Motor neuron (in vitro differentiated cells): ENCODE results near the gene CPTP. TPM values are rescaled to one million over a fixed set of nuclear protein-coding genes. Genes with fewer than 3 reads are reported as not detected.

Experiments used
- ATAC-seq, 8 experiments: fragments of 200-7000 bp; cut with Tn5 transposase; replicated peaks in 6 of 8; 2 replicates each; pipeline ENCODE4 v1.8.0; 2021; ENCODE audit warnings: mild to moderate bottlenecking in 8 of 8, moderate library complexity in 8 of 8
- H3K27ac ChIP-seq, 2 donors: fragments of 250-450 bp; sonication (Bioruptor Pico); 2 replicates each; pipeline ENCODE4 v1.9.0; 2021; ENCODE audit warnings: antibody characterized with exemption in 2 of 2, mild to moderate bottlenecking in 2 of 2, moderate library complexity in 1 of 2
- H3K4me1 ChIP-seq, 2 donors: fragments of 250-450 bp; sonication (Bioruptor Pico); replicated peaks in 1 of 2; 2 replicates each; pipeline ENCODE4 v1.6.1; 2021; ENCODE audit warnings: antibody characterized with exemption in 2 of 2, mild to moderate bottlenecking in 2 of 2, moderate library complexity in 1 of 2
- H3K4me3 ChIP-seq, 5 donors: fragments of 250-450 bp; sonication (Bioruptor Pico); 2 replicates each; pipeline ENCODE4 v1.9.0; 2021; ENCODE audit warnings: antibody characterized with exemption in 5 of 5, mild to moderate bottlenecking in 5 of 5, moderate library complexity in 4 of 5
- WGBS, 10 experiments: fragments of 450-650 bp; shearing (Covaris generic); methylation state at CpG; one replicate each; pipeline ENCODE4 v1.0.0; 2022; 5-methylcytosine and 5-hydroxymethylcytosine counted together
- in situ Hi-C, 9 experiments: fragments of 400-800 bp; cut with MboI; loops; one replicate each; pipeline ENCODE4 v1.15.0; 2021; ENCODE audit warnings: low sequenced_read_pairs in 9 of 9, low pct_unique_long_range_greater_than_20kb in 2 of 9; ENCODE audit not compliant: unreplicated experiment in 9 of 9
- total RNA-seq, 8 experiments: library from RNA; unstranded; fragments of 300-600 nt; gene quantifications; 2 replicates each; pipeline versions ENCODE4 v1.2.3 to v1.2.4, GENCODE V29; 2022

The CPTP gene
- total RNA-seq, 8 experiments from 2014 or later: 11.2 to 22.4 (median 13.4) TPM

DNA sequence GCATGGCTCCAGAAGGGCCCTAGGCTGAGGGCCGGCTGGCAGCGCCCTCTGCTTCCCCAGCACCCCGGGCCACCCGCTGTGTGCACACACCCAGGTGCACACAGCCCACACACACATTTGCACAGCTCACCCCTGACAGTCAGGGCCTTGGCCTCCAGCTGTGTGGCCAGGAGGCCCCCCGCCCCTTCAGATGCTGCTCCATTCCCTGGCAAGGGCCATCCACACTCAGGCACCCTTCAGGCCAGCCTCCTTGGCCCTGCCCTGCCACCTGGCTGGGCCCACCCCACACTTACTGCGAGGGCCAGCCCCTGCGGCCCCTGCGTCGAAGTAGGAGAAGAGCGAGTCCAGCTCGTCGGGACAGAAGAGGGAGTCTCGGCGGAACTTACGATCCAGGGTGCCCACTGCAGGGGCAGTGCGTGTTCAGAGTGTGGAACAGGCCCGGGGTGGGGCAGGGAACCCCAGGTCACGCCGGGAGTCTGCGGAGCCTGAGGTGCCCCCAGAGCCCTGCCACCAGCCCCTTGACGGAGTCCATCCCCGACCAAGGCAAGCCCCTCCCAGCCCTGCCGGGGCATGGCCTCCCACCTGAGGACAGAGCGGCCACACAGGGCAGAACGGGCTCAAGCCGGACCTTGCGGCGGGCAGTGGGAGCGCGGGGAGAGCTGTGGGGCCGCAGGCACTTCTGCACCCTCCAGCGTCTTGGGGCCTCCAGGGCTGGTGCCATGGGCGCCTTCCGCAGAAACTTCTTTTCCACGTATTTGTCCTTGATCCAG is 29.3 kb upstream of the CPTP start:
- in situ Hi-C loops: no loop called here

GRCh38 chr1:1296070-1297061 is 28.2 kb upstream of the CPTP start:
- H3K4me1 ChIP-seq: peaks cover 19 to 24% of the 10 kb centered on the region in 2 donors
- no peak for ATAC-seq
- in situ Hi-C loops: no loop called here
- 87 to 100% (median 98%) methylated on average over 7 to 14 of the region's 62 CpGs; no CpG with 5 or more reads in 6 of the 10 experiments for WGBS, 10 experiments
- no peak overlapping the region for H3K27ac ChIP-seq
- H3K4me3 ChIP-seq: no peak overlapping the region

More for the DNA sequence above, 29.3 kb upstream of the CPTP start:
- WGBS, 10 experiments: 80 to 100% (median 95%) methylated on average over 1 to 18 of the region's 35 CpGs; no CpG with 5 or more reads in 4 of the 10 experiments
- no peak for ATAC-seq
- no peak overlapping the region for H3K4me3 ChIP-seq
- no peak overlapping the region for H3K27ac ChIP-seq
- H3K4me1 ChIP-seq: peaks cover 28 to 29% of the 10 kb centered on the region in 2 donors

DNA sequence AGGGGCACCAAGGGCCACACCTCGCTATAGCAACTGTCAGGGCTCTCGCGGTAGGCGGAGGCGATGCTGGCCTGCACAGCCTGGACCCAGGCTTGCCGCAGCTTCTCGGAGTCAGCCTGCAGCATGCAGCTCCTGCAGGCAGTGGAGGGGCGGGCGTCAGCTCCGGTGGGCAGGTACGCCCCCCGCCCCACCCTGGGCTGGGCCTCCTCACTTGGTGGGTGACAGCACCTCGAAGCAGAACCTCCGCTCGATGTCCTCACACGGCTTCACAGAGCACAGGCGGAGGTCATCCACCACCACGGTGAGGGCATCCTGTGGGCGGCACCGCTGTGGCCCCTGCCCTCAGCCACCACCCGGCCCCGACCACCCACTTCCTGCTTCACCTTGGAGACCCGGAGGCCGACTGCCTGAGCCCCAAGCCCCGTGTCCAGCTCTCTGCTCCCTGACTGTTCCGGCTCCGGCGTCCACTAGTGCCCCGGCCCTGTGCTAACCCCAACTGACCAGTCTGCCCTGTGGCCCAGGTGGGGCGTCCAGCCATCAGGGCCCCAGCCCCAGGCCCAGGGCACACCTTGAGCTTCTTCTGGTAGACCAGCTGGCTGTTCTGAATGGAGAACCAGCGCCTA is 26.7 kb upstream of the CPTP start:
- in situ Hi-C loops: no loop called here
- H3K4me3 ChIP-seq: no peak overlapping the region
- no peak overlapping the region for H3K27ac ChIP-seq
- peaks cover 12 to 14% of the 10 kb centered on the region in 2 donors for H3K4me1 ChIP-seq
- no peak for ATAC-seq
- 80 to 100% (median 88%) methylated on average over 1 to 18 of the region's 31 CpGs; no CpG with 5 or more reads in 6 of the 10 experiments for WGBS, 10 experiments

DNA sequence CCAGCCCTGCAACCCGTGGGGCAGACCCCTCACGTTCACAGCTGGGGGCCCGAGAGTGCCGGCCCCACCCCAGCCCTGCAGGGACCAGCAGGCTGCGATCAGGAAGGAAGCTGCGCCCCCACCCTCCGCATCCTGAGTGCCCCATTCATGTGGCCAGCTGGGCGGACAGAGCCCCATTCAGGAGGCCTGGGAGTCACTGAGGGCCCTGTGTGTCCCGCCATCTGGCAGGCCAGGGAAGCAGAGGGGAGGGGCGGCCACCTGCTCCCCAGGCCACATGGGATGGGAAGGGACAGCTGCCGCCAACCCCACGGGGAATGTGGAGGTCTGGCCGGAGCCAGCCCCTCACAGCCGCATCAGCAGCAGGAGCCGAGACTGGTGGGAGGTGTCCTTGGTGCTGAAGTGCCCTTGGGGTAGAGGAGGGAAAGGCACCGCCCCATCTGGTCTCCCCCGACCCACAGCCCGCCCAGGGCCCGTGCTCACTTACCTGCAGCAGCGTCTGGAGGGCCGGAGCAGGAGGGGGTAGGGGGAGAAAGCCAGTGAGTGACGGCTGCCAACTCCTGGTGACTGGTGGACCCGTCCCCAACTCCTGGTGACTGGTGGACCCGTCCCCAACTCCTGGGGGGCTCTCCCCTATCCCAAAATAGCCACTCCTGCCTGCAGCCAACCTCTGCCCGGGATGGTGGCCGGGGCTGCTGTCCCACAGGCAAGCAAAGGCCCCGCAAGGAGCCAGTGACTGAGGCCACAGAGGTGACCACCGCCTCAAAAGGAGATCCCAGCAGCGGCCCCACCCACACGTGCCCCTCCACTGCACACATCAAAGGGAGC is 25.5 kb upstream of the CPTP start:
- no peak overlapping the region for H3K4me3 ChIP-seq
- H3K27ac ChIP-seq: peak overlapping the region; percentile 32 to 64
- in situ Hi-C loops: no loop called here
- peaks cover 16 to 18% of the 10 kb centered on the region in 2 donors for H3K4me1 ChIP-seq
- ATAC-seq: peak in 6 of 8 experiments; percentile 47 to 81 (median 74)
- 28 to 94% (median 55%) methylated on average over 1 to 7 of the region's 30 CpGs; no CpG with 5 or more reads in 6 of the 10 experiments for WGBS, 10 experiments

DNA sequence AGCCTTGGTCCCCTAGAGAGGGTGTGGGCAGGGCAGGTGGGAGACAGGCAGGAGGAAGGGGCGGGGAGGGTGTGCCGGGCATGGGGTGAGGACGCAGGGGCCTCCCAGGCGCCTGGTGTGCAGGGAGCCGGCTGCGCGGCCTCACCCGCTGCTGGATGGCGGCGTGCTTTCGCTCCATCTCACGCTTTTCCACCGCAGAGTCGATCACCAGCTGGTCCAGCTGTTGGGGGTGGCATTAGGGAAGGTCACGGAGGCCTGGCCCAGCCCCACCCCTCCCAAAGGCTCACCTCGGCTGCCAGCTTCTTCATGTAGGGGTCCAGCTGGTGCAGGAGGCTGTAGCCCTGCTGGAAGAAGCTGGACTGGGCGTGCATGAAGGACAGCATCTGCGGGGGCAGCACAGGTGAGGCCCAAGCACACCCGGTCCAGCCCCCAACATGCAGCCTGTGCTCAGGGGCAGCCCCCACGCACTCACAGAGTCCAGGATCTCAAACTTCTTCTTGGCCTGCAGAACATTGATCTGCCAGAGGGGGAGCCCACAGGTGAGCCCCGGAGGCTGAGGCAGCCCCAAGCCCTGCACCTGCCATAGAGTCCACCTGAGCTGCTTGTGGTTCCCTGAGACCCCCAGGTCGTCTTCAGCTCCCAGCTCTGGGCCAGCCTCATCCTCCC is 24.8 kb upstream of the CPTP start:
- Histone ChIP-seq H3K4me1 (peaks cover 17 to 23% of the 10 kb centered on the region in 2 donors), H3K4me3 (no peak overlapping the region), H3K27ac (peak overlapping the region in 1 of 2 donors; percentile 21)
- in situ Hi-C loops: no loop called here
- WGBS, 10 experiments: 20 to 66% (median 60%) methylated on average over 1 to 3 of the region's 22 CpGs; no CpG with 5 or more reads in 7 of the 10 experiments
- ATAC-seq: peak in 1 of 8 experiments; percentile 2

DNA sequence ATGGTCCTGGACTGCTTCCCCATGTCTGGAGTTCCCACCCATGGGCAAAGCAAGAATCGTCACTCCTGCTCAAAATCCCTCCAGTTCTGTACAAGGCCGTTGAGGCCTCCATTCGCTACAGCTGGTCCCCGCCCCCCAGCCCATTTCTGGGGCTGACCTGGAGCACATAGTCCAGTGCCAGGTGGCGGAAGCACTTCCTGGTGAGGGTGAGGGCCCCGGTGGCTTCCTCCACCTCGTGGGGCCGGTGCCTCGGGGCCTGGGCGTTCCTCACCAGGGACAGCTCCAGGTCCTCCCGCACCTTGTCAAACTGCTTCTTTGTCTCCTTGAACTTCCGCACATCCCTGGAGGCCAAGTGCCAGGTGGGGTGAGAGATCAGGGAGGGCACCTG is 24.3 kb upstream of the CPTP start:
- H3K4me3 ChIP-seq: no peak overlapping the region
- in situ Hi-C loops: no loop called here
- no peak for ATAC-seq
- no peak overlapping the region for H3K27ac ChIP-seq
- H3K4me1 ChIP-seq: peaks cover 21 to 28% of the 10 kb centered on the region in 2 donors
- WGBS, 10 experiments: 80 to 100% (median 92%) methylated on average over 1 to 9 of the region's 12 CpGs; no CpG with 5 or more reads in 2 of the 10 experiments

DNA sequence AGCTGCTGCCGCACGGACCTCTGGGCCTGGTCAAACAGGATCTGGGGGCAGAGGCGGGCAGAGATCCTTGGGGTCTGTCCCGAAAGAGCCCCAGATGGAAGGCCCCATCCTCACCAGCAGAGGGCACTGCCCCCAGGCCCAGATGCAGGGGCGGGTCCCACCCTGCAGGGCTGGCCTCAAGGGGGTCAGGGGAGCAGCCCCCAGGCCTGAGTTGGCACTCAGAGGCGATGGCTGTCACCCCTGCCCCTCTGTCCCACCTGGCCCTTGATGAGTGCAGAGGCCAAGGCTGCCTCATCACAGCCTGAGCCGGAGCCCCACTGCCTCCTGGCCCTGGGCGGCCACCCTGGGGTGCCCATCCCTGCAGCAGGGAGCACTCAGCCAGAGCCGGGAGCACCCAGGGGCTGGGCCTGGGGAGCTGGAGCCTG is 22.6 kb upstream of the CPTP start:
- no peak overlapping the region for H3K27ac ChIP-seq
- no peak overlapping the region for H3K4me3 ChIP-seq
- WGBS, 10 experiments: 79 to 100% (median 94%) methylated on average over 2 to 3 of the region's 9 CpGs; no CpG with 5 or more reads in 6 of the 10 experiments
- H3K4me1 ChIP-seq: peaks cover 35 to 42% of the 10 kb centered on the region in 2 donors
- no peak for ATAC-seq
- in situ Hi-C loops: no loop called here

DNA sequence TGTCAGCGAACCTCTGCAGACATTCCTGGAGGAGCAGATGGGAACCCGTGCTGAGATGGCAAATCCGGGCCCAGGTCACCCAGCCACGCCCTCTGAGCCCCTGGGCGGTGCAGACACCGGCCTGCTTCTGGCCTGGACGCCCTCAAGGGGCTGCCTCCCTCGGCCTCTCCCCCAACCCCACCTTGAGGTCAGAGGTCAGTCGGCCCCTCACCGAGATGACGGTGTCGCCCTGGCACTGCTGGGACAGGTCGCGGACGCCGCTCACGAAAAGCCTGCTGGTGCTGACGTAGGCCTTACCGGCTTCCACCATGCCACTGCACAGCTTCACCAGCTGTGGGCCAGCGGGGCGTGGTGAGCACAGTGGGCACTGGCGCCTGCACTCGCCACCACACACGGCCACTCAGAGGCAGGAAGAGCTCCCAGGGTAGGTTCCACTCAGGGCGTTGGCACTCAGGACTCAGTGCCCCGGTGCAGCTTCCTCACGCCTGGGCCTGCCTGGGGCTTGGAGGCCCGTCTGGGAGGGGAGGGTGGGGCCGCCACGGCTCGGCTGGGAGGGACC is 21.6 kb upstream of the CPTP start:
- ATAC-seq: no peak
- H3K4me3 ChIP-seq: no peak overlapping the region

GRCh38 chr1:1303736-1304135 is 20.9 kb upstream of the CPTP start:
- in situ Hi-C loops: no loop called here
- peaks cover 31 to 38% of the 10 kb centered on the region in 2 donors for H3K4me1 ChIP-seq
- no peak for ATAC-seq

More for the DNA sequence above, 21.6 kb upstream of the CPTP start:
- 47 to 96% methylated on average over 3 to 5 of the region's 31 CpGs; no CpG with 5 or more reads in 8 of the 10 experiments for WGBS, 10 experiments
- in situ Hi-C loops: no loop called here
- H3K4me1 ChIP-seq: peaks cover 35 to 42% of the 10 kb centered on the region in 2 donors
- H3K27ac ChIP-seq: no peak overlapping the region

DNA sequence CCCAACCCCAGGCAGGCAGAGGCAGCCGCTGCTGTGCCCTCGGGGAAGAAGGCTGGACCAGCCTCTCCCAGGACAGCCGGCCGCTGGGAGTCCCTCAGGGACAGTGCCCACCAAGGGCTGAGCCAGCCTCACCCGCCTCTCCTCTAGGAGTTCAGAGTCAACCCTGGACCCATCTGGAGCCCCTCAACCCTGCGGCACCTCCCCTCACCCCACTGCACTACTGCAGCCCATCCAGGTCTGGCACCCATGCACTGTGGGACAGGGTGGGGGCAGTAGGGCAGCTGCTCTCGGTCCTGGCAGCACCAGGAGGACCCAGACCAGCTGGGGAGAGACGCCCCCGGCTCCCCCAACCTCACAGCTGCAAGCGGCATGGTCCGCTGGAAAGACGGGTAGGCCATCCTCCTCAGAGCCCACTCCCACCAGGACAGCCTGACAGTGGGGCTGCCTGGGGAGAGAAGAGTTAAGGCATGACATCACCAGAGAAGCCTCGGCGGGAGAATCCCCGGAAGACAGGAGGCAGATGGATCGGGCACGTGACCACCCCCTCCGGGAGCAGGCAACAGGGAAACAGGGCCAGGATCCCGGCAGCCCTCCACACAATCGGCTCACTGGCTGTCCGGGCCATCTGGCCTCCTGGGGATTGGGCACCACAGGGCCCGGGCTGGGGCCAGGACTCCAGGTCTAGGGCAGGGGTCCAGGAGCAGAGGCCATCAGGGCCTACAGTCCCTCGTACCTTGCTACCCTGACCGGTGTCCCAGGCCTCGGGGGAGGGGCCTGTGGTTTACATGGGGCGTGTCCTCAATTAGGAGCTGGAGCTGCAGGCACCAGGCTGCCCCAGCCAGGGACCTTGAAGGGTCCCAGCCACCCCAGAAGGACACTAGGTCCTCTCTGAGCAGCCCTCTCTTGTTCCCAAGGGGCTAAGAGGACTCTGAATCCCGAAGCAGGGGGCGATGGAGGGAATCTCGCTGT is 20.0 kb upstream of the CPTP start:
- peaks cover 27 to 36% of the 10 kb centered on the region in 2 donors for H3K4me1 ChIP-seq
- peak; percentile 1 to 60 (median 52) for ATAC-seq
- in situ Hi-C loops: no loop called here
- H3K4me3 ChIP-seq: peak overlapping the region; percentile 69 to 95 (median 78)
- peak overlapping the region; percentile 97 for H3K27ac ChIP-seq
- 0 to 3% (median 1%) methylated on average over 4 to 14 of the region's 29 CpGs; no CpG with 5 or more reads in 4 of the 10 experiments for WGBS, 10 experiments

More at GRCh38 chr1:1303736-1304135, 20.9 kb upstream of the CPTP start:
- Histone ChIP-seq H3K27ac (peak overlapping the region; percentile 97), H3K4me3 (peak overlapping the region in 4 of 5 donors; percentile 73 to 95 (median 84))
- 95 to 100% (median 100%) methylated on average over 1 to 4 of the region's 13 CpGs; no CpG with 5 or more reads in 6 of the 10 experiments for whole genome bisulfite sequencing, 10 experiments
